A673 (cell line): ENCODE measurements around the gene WFDC12. TPM values are rescaled to one million over a fixed set of nuclear protein-coding genes. Genes with fewer than 3 reads are reported as not detected.

ENCODE experiments used
- BruUV-seq: library from RNA; stranded (reverse); fragments of 400-500 nt; replicated peaks from 2 replicates; lab custom pipeline; 2021; lab: Mats Ljungman, UMichigan
- CTCF ChIA-PET: fragments of 300-600 bp; sonication (Branson Sonifier 250); formaldehyde crosslinking; loops from one replicate; lab custom pipeline; 2022; ENCODE audit warnings: antibody characterized with exemption; lab: Charles Lee
- POLR2A ChIA-PET: fragments of 300-600 bp; sonication (Branson Sonifier 250); formaldehyde crosslinking; loops from one replicate; lab custom pipeline; 2022; ENCODE audit warnings: antibody characterized with exemption; ENCODE audit not compliant: low non-redundant PET; lab: Charles Lee
- DNase-seq: peaks from one replicate; pipeline ENCODE4 v3.0.0-alpha.2; 2015; ENCODE audit warnings: low spot score
- H3K27ac ChIP-seq: fragments of 200-600 bp; sonication (generic); 2 replicates; pipeline ENCODE4 v1.5.1; 2016; ENCODE audit warnings: mixed run types, low read depth, mild to moderate bottlenecking, mixed read lengths, antibody characterized with exemption, low read length; ENCODE audit not compliant: poor library complexity, severe bottlenecking
- H3K27me3 ChIP-seq: fragments of 200-600 bp; sonication (generic); replicated peaks from 2 replicates; pipeline ENCODE4 v1.6.1; 2017; ENCODE audit warnings: mixed run types, low read depth, mild to moderate bottlenecking, mixed read lengths, antibody characterized with exemption, low read length; ENCODE audit not compliant: insufficient read depth, poor library complexity
- H3K36me3 ChIP-seq: fragments of 200-600 bp; sonication (generic); 2 replicates; pipeline ENCODE4 v1.6.1; 2016; ENCODE audit warnings: mixed run types, mild to moderate bottlenecking, mixed read lengths, antibody characterized with exemption, low read length; ENCODE audit not compliant: insufficient read depth, poor library complexity, severe bottlenecking
- H3K4me1 ChIP-seq: fragments of 200-600 bp; sonication (generic); 2 replicates; pipeline ENCODE4 v1.6.1; 2017; ENCODE audit warnings: mixed run types, mild to moderate bottlenecking, mixed read lengths, antibody characterized with exemption, low read length; ENCODE audit not compliant: insufficient read depth, poor library complexity, severe bottlenecking
- H3K4me3 ChIP-seq: fragments of 200-600 bp; sonication (generic); 2 replicates; pipeline ENCODE4 v1.5.1; 2016; ENCODE audit warnings: low read depth, mixed run types, mild to moderate bottlenecking, mixed read lengths, low read length; ENCODE audit not compliant: poor library complexity, severe bottlenecking
- H3K9me3 ChIP-seq: fragments of 200-600 bp; sonication (generic); 2 replicates; pipeline ENCODE4 v1.6.1; 2016; ENCODE audit warnings: mixed run types, low read depth, mild to moderate bottlenecking, mixed read lengths, antibody characterized with exemption, low read length; ENCODE audit not compliant: poor library complexity, severe bottlenecking
- CTCF ChIP-seq: fragments of 300-800, 200-600 bp; sonication (generic); conservative IDR thresholded peaks from 2 replicates; pipeline ENCODE4 v1.5.1; 2017; ENCODE audit warnings: low read depth, mild to moderate bottlenecking, antibody characterized with exemption, low read length, moderate library complexity, mixed read lengths
- EZH2 ChIP-seq: fragments of 200-600 bp; sonication (generic); IDR thresholded peaks from 2 replicates; pipeline ENCODE4 v1.6.1; 2017; ENCODE audit warnings: borderline replicate concordance, low read depth, mild to moderate bottlenecking, mixed read lengths, antibody characterized with exemption, low read length; ENCODE audit not compliant: poor library complexity, severe bottlenecking
- intact Hi-C: fragments of 100-400 bp; cut with micrococcal nuclease; formaldehyde crosslinking; loops from one replicate; pipeline ENCODE4 v1.10.0; 2022; ENCODE audit not compliant: unreplicated experiment
- total RNA-seq: library from RNA; stranded (reverse); gene quantifications from 2 replicates; pipeline ENCODE4 v1.2.3, GENCODE V29; 2021

WFDC12 gene
- total RNA-seq, 1 experiment from 2014 or later = not detected

- H3K4me1 ChIP-seq = no peaks in the 10 kb centered on the region
- ChIA-PET CTCF (interaction anchor here (0.6 to 2.2 kb wide), 8 partner anchors 9 to 349 kb away, joined by 3 to 22 read pairs (median 7); no protein-coding TSS in a partner anchor), POLR2A (no interaction called here)
- H3K36me3 ChIP-seq = no peaks in the 10 kb centered on the region
- intact Hi-C loops = loop anchor here (1.0 kb wide), 1 partner anchor 52 kb away; no protein-coding TSS in a partner anchor
- no peaks in the 10 kb centered on the region for H3K27me3 ChIP-seq
- BruUV-seq = no TSS peak
- TF ChIP-seq EZH2 (no peak), CTCF (peak; percentile 78)
- H3K4me3 ChIP-seq = no peak overlapping the region
- peak; percentile 72 for DNase-seq
- no peak overlapping the region for H3K27ac ChIP-seq
- H3K9me3 ChIP-seq = no peaks in the 10 kb centered on the region
These were observed 28.4 kb downstream of the WFDC12 start for GRCh38 chr20:45095805-45096238.

- H3K4me1 ChIP-seq = no peaks in the 10 kb centered on the region
- intact Hi-C loops = loop anchor here (1.0 to 5.0 kb wide), 2 partner anchors 51 to 83 kb away; no protein-coding TSS in a partner anchor
- CTCF ChIA-PET = interaction anchor here (0.6 to 2.2 kb wide), 6 partner anchors 10 to 348 kb away, joined by 3 to 22 read pairs (median 7); no protein-coding TSS in a partner anchor
- no peak overlapping the region for H3K27ac ChIP-seq
- no peak for DNase-seq
- BruUV-seq = no TSS peak
- H3K4me3 ChIP-seq = no peak overlapping the region
- H3K36me3 ChIP-seq = no peaks in the 10 kb centered on the region
- no peaks in the 10 kb centered on the region for H3K9me3 ChIP-seq
- TF ChIP-seq CTCF = no peak
- TF ChIP-seq EZH2 = no peak
- no peaks in the 10 kb centered on the region for H3K27me3 ChIP-seq
- POLR2A ChIA-PET = no interaction called here
These were observed 29.2 kb downstream of the WFDC12 start for GRCh38 chr20:45094864-45095574.

DNA sequence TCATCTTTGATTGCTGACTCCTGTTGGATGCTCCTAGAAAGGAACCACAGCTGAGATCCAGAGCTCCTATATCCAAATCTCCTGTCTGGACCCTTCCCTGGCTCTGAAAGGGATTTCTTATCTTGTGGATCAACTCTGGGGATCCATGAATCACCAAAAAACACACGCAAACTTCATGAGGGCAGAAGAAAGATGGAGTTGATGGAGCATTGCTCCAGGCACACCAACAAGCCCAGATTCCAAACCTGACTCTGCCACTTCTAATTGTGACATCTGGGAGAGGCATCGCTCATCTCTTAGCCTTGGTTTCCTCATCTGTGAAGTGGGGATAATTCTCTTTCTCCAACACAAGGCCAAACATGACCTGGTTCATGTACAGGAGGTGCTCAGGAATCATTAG, 30.1 kb downstream of the WFDC12 start:
- Histone ChIP-seq H3K9me3 (no peaks in the 10 kb centered on the region), H3K4me1 (no peaks in the 10 kb centered on the region), H3K27ac (no peak overlapping the region), H3K4me3 (no peak overlapping the region), H3K27me3 (no peaks in the 10 kb centered on the region), H3K36me3 (no peaks in the 10 kb centered on the region)
- CTCF ChIA-PET = no interaction called here
- no TSS peak for BruUV-seq
- DNase-seq = no peak
- POLR2A ChIA-PET = no interaction called here
- intact Hi-C loops = loop anchor here (5.0 kb wide), 1 partner anchor 82 kb away; no protein-coding TSS in a partner anchor
- TF ChIP-seq CTCF = no peak
- no peak for TF ChIP-seq EZH2
